Loucy (cell line): Measurements from ENCODE around the gene PGBD1.

Experiments
- H2AFZ ChIP-seq: fragments of 200-600 bp; sonication (generic); 2 replicates; pipeline ENCODE4 v1.6.0; 2016; ENCODE audit warnings: antibody characterized with exemption, mild to moderate bottlenecking, low read length, moderate library complexity
- H3F3A ChIP-seq: fragments of 200-600 bp; 2 replicates; pipeline ENCODE4 v1.6.0; 2016; ENCODE audit warnings: antibody characterized with exemption, low read depth, mild to moderate bottlenecking
- H3K27me3 ChIP-seq: fragments of 200-600 bp; sonication (generic); 2 replicates; pipeline ENCODE4 v1.6.1; 2014; ENCODE audit warnings: low read length, mild to moderate bottlenecking; ENCODE audit not compliant: insufficient read depth, poor library complexity, severe bottlenecking
- H3K36me3 ChIP-seq: fragments of 200-600 bp; sonication (generic); 2 replicates; pipeline ENCODE4 v1.6.1; 2016; ENCODE audit warnings: low read length; ENCODE audit not compliant: insufficient read depth
- H3K4me1 ChIP-seq: fragments of 200-600 bp; sonication (generic); 2 replicates; pipeline ENCODE4 v1.5.1; 2014; ENCODE audit warnings: low read length, mild to moderate bottlenecking; ENCODE audit not compliant: insufficient read depth, poor library complexity, severe bottlenecking
- H3K4me2 ChIP-seq: fragments of 200-600 bp; sonication (generic); 2 replicates; pipeline ENCODE4 v1.6.0; 2014; ENCODE audit warnings: antibody characterized with exemption, low read length, low read depth, mild to moderate bottlenecking; ENCODE audit not compliant: poor library complexity, severe bottlenecking
- H3K4me3 ChIP-seq: fragments of 200-600 bp; sonication (generic); 2 replicates; pipeline ENCODE4 v1.5.1; 2014; ENCODE audit warnings: low read length, mild to moderate bottlenecking, mixed read lengths; ENCODE audit not compliant: poor library complexity, severe bottlenecking
- H3K79me2 ChIP-seq: fragments of 200-600 bp; sonication (generic); 2 replicates; pipeline ENCODE4 v1.6.1; 2014; ENCODE audit warnings: low read length; ENCODE audit not compliant: insufficient read depth
- H3K9ac ChIP-seq: fragments of 200-600 bp; sonication (generic); 2 replicates; pipeline ENCODE4 v1.6.0; 2014; ENCODE audit warnings: mild to moderate bottlenecking, low read depth, low read length, moderate library complexity; ENCODE audit not compliant: poor library complexity, severe bottlenecking
- H3K9me2 ChIP-seq: fragments of 200-600 bp; sonication (generic); replicated peaks from 2 replicates; pipeline ENCODE4 v1.6.1; 2016; ENCODE audit warnings: low read depth, low read length, mixed read lengths
- H3K9me3 ChIP-seq: fragments of 200-600 bp; sonication (generic); 2 replicates; pipeline ENCODE4 v1.6.1; 2014; ENCODE audit warnings: mild to moderate bottlenecking, antibody characterized with exemption, low read length, low read depth; ENCODE audit not compliant: insufficient read depth
- H4K20me1 ChIP-seq: fragments of 200-600 bp; sonication (generic); 2 replicates; pipeline ENCODE4 v1.6.0; 2014; ENCODE audit warnings: antibody characterized with exemption, low read length, mild to moderate bottlenecking; ENCODE audit not compliant: insufficient read depth, poor library complexity, severe bottlenecking
- EZH2phosphoT487 ChIP-seq: fragments of 200-600 bp; IDR thresholded peaks from 2 replicates; pipeline ENCODE4 v1.6.1; 2018; ENCODE audit warnings: antibody characterized with exemption, mild to moderate bottlenecking, moderate library complexity, borderline replicate concordance
- TF ChIP-seq, protein P1 (sequence below): fragments of 200-600 bp; sonication (generic); conservative IDR thresholded peaks from 2 replicates; pipeline ENCODE4 v1.5.1; 2014; ENCODE audit warnings: mild to moderate bottlenecking, antibody characterized with exemption, low read length

The PGBD1 gene

DNA sequence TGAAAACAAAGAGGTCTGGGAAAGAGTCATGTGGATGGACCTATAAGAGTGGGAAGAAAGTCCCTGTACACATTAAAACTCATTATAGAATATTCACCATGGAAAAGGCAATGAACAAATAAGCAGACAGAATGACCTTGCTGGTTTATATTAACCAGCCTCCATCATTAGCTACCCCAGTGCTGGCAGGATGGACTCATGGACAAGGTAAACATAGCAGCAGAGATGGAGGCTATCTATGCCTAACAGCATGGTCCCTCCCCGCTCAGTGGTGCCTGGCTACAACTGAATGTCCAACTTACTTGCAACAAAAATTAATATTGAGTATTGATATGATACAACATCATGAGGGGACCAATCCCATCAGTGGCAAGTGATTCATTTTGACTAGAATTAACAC lies 63.8 kb downstream of the PGBD1 start:
- H3K9me3 ChIP-seq: peaks cover 5% of the 10 kb centered on the region; the same call in 1 of the 2 replicates

DNA sequence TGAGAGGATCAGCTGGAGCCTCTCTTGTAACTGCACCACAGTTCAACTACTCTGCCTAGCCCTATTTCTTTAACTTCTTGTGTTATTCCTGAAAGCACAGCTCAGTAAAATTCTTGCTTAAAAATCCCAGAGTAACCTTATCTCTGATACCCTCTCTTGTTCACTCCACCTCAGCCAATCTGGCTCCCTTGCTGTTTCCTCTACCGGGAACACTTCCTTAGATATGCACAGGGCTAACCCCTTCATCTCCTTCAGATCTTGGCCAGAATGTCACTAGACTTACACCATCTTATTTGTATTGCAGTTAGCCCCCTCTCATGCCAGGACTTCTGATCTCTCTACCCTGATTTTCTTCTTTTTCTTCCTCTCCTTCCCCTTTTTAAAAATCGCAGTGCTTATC lies 65.7 kb downstream of the PGBD1 start:
- peaks cover 24% of the 10 kb centered on the region for H3K79me2 ChIP-seq
- H3K9me3 ChIP-seq: no peaks in the 10 kb centered on the region
- H3K4me3 ChIP-seq: no peak overlapping the region
- no peaks in the 10 kb centered on the region for H3K36me3 ChIP-seq
- H3F3A ChIP-seq: no peaks in the 10 kb centered on the region
- TF ChIP-seq, protein P1, sequence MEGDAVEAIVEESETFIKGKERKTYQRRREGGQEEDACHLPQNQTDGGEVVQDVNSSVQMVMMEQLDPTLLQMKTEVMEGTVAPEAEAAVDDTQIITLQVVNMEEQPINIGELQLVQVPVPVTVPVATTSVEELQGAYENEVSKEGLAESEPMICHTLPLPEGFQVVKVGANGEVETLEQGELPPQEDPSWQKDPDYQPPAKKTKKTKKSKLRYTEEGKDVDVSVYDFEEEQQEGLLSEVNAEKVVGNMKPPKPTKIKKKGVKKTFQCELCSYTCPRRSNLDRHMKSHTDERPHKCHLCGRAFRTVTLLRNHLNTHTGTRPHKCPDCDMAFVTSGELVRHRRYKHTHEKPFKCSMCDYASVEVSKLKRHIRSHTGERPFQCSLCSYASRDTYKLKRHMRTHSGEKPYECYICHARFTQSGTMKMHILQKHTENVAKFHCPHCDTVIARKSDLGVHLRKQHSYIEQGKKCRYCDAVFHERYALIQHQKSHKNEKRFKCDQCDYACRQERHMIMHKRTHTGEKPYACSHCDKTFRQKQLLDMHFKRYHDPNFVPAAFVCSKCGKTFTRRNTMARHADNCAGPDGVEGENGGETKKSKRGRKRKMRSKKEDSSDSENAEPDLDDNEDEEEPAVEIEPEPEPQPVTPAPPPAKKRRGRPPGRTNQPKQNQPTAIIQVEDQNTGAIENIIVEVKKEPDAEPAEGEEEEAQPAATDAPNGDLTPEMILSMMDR: no peak
- no peak for TF ChIP-seq EZH2phosphoT487
- H3K4me1 ChIP-seq: peaks cover 19% of the 10 kb centered on the region
- H3K4me2 ChIP-seq: no peak overlapping the region
- H3K27me3 ChIP-seq: no peaks in the 10 kb centered on the region
- no peak overlapping the region for H2AFZ ChIP-seq
- H3K9me2 ChIP-seq: no peaks in the 10 kb centered on the region
- no peak overlapping the region for H3K9ac ChIP-seq
- H4K20me1 ChIP-seq: peaks cover 9% of the 10 kb centered on the region

More for the DNA sequence above, 63.8 kb downstream of the PGBD1 start:
- H3K79me2 ChIP-seq: peaks cover 4% of the 10 kb centered on the region
- H3K9me2 ChIP-seq: no peaks in the 10 kb centered on the region
- no peak overlapping the region for H3K4me3 ChIP-seq
- peaks cover 4% of the 10 kb centered on the region for H3K4me1 ChIP-seq
- no peak overlapping the region for H2AFZ ChIP-seq
- no peak overlapping the region for H3K4me2 ChIP-seq
- H3F3A ChIP-seq: no peaks in the 10 kb centered on the region
- no peak overlapping the region for H3K9ac ChIP-seq
- peaks cover 1% of the 10 kb centered on the region for H4K20me1 ChIP-seq
- no peaks in the 10 kb centered on the region for H3K36me3 ChIP-seq
- H3K27me3 ChIP-seq: no peaks in the 10 kb centered on the region
- TF ChIP-seq EZH2phosphoT487: no peak
- TF ChIP-seq, protein P1: no peak

DNA sequence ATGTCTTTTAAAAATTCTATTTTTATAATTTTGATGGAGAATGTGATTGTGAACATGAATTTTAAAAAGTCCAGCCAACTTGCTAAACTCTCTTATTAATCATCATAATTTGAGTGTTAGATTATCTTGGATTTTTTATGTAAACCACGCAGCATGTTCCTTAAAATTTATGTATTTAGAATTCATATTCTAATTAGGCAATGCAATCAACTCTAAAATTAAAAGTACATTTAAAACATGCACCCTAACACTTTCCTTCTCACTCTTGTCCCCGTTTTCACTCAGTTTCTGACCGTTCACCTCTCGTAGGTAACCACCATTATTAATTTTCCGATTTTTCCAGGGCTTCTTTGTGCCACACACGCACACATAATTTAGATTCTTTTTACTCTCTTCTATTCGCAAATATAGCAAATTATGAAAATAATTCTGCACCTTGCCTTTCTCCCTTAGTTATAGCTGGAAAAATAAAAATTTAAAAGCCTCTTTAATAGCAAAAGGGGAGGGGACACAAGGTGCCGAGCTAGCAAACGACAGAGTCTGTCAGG lies 68.0 kb downstream of the PGBD1 start:
- Histone ChIP-seq H3K36me3 (no peaks in the 10 kb centered on the region), H3K4me1 (peaks cover 19% of the 10 kb centered on the region), H3K27me3 (no peaks in the 10 kb centered on the region), H3K4me3 (peak overlapping the region; percentile 85), H3K9ac (peak overlapping the region; percentile 82), H4K20me1 (peaks cover 9% of the 10 kb centered on the region), H3K9me3 (no peaks in the 10 kb centered on the region), H3K79me2 (peaks cover 44% of the 10 kb centered on the region), H2AFZ (peak overlapping the region; percentile 99), H3K9me2 (no peaks in the 10 kb centered on the region), H3F3A (no peaks in the 10 kb centered on the region), H3K4me2 (peak overlapping the region; percentile 73)
- TF ChIP-seq, protein P1: no peak
- TF ChIP-seq EZH2phosphoT487: no peak
